Measurements from ENCODE around the gene OPN3. TPM values are rescaled to one million over a fixed set of nuclear protein-coding genes. Genes with fewer than 3 reads are reported as not detected.
A peak's percentile ranks its signal among the peaks of the same experiment; 100 is the strongest.

OPN3 gene
- polyA plus RNA-seq, 3 donors = 47.7 to 58.3 (median 50.5) TPM

GRCh38 chr1:241647658-241648057, 7.5 kb upstream of the OPN3 start:
- DNase-seq (ENCODE audit: low read depth in 3 of 3, low spot score in 2 of 3) = no peak

- no peak for DNase-seq (ENCODE audit: low read depth in 3 of 3, low spot score in 2 of 3)
Measured at GRCh38 chr1:241646201-241646600, 6.0 kb upstream of the OPN3 start.

- no peak for DNase-seq (ENCODE audit: low read depth in 3 of 3, low spot score in 2 of 3)
Measured at GRCh38 chr1:241645199-241645598, 5.0 kb upstream of the OPN3 start.

GRCh38 chr1:241644259-241644658, 4.1 kb upstream of the OPN3 start:
- no peak for DNase-seq (ENCODE audit: low read depth in 3 of 3, low spot score in 2 of 3)

GRCh38 chr1:241642593-241642944, 2.4 kb upstream of the OPN3 start:
- DNase-seq (ENCODE audit: low read depth in 3 of 3, low spot score in 2 of 3) = no peak

- DNase-seq (ENCODE audit: low read depth in 3 of 3, low spot score in 2 of 3) = no peak
Measured at GRCh38 chr1:241641773-241642592, 1.8 kb upstream of the OPN3 start.

- no peak for DNase-seq (ENCODE audit: low read depth in 3 of 3, low spot score in 2 of 3)
Measured at GRCh38 chr1:241640867-241641622, 876 bp upstream of the OPN3 start.

- peak in 1 of 3 donors; percentile 15 for DNase-seq (ENCODE audit: low read depth in 3 of 3, low spot score in 2 of 3)
Measured at GRCh38 chr1:241639623-241640148, 483 bp downstream of the OPN3 start.

GRCh38 chr1:241638909-241639622, 1.1 kb downstream of the OPN3 start:
- no peak for DNase-seq (ENCODE audit: low read depth in 3 of 3, low spot score in 2 of 3)

GRCh38 chr1:241638099-241638682, 2.0 kb downstream of the OPN3 start:
- DNase-seq (ENCODE audit: low read depth in 3 of 3, low spot score in 2 of 3) = no peak

- DNase-seq (ENCODE audit: low read depth in 3 of 3, low spot score in 2 of 3) = no peak
Measured at GRCh38 chr1:241637604-241638003, 2.6 kb downstream of the OPN3 start.

GRCh38 chr1:241637046-241637590, 3.1 kb downstream of the OPN3 start:
- DNase-seq (ENCODE audit: low read depth in 3 of 3, low spot score in 2 of 3) = no peak

GRCh38 chr1:241636291-241636690, 3.9 kb downstream of the OPN3 start:
- no peak for DNase-seq (ENCODE audit: low read depth in 3 of 3, low spot score in 2 of 3)

GRCh38 chr1:241635556-241636152, 4.5 kb downstream of the OPN3 start:
- DNase-seq (ENCODE audit: low read depth in 3 of 3, low spot score in 2 of 3) = no peak

- DNase-seq (ENCODE audit: low read depth in 3 of 3, low spot score in 2 of 3) = no peak
Measured at GRCh38 chr1:241632987-241633386, 7.2 kb downstream of the OPN3 start.

- no peak for DNase-seq (ENCODE audit: low read depth in 3 of 3, low spot score in 2 of 3)
Measured at GRCh38 chr1:241631674-241632073, 8.5 kb downstream of the OPN3 start.

- no peak for DNase-seq (ENCODE audit: low read depth in 3 of 3, low spot score in 2 of 3)
Measured at GRCh38 chr1:241630899-241631298, 9.3 kb downstream of the OPN3 start.

- DNase-seq (ENCODE audit: low read depth in 3 of 3, low spot score in 2 of 3) = no peak
Measured at GRCh38 chr1:241630476-241630875, 9.7 kb downstream of the OPN3 start.

- no peak for DNase-seq (ENCODE audit: low read depth in 3 of 3, low spot score in 2 of 3)
Measured at GRCh38 chr1:241630005-241630404, 10.2 kb downstream of the OPN3 start.
